AG04450 (cell line): ENCODE data around the gene CNOT3. TPM values are rescaled to one million over a fixed set of nuclear protein-coding genes. Genes with fewer than 3 reads are reported as not detected.

ENCODE experiments used
- CTCF ChIA-PET: fragments of 300-600, 350-600 bp; formaldehyde crosslinking; extraction: SDS; loops from one replicate; lab custom pipeline; 2022; ENCODE audit warnings: antibody characterized with exemption, inconsistent platforms; lab: Charles Lee
- POLR2A ChIA-PET: fragments of 350-600 bp; formaldehyde crosslinking; extraction: SDS; loops from one replicate; lab custom pipeline; 2021; ENCODE audit warnings: antibody characterized with exemption, inconsistent platforms; lab: Yijun Ruan, JAX
- DNase-seq: peaks from one replicate; pipeline ENCODE4 v3.0.0-alpha.2; 2011; ENCODE audit warnings: low read depth, low spot score
- H3K27ac ChIP-seq: one replicate; pipeline ENCODE4 v1.5.1; 2012; ENCODE audit warnings: low read depth, low read length, control low read depth
- H3K27me3 ChIP-seq: one replicate; pipeline ENCODE4 v1.6.0; 2012; ENCODE audit warnings: low read length; ENCODE audit not compliant: control insufficient read depth, insufficient read depth
- H3K4me3 ChIP-seq: 2 replicates; pipeline ENCODE4 v1.5.1; 2011; ENCODE audit warnings: mild to moderate bottlenecking, low read depth, low read length, control low read depth
- H3K9me3 ChIP-seq: 2 replicates; pipeline ENCODE4 v1.5.1; 2012; ENCODE audit warnings: low read length; ENCODE audit not compliant: control insufficient read depth, insufficient read depth
- CTCF ChIP-seq: IDR thresholded peaks from 2 replicates; pipeline ENCODE4 v1.5.1; 2011; ENCODE audit warnings: low read depth, low read length, control low read depth, inconsistent platforms
- polyA plus RNA-seq: library from polyadenylated mRNA; depleted of rRNA; stranded (reverse); fragments of >200 nt; gene quantifications from 2 replicates; pipeline ENCODE4 v1.2.3, GENCODE V29; 2011

Gene CNOT3
- polyA plus RNA-seq, 1 experiment, result 9.9 TPM

- TF ChIP-seq CTCF, result no peak
- Histone ChIP-seq H3K9me3 (no peaks in the 10 kb centered on the region), H3K4me3 (no peak overlapping the region), H3K27ac (no peak overlapping the region), H3K27me3 (no peaks in the 10 kb centered on the region)
- ChIA-PET POLR2A (no interaction called here), CTCF (no interaction called here)
- no peak for DNase-seq
Observed at GRCh38 chr19:54196536-54196935, 59.0 kb downstream of the CNOT3 start.

GRCh38 chr19:54197121-54197520, 59.6 kb downstream of the CNOT3 start:
- no peak overlapping the region for H3K27ac ChIP-seq
- no peaks in the 10 kb centered on the region for H3K9me3 ChIP-seq
- TF ChIP-seq CTCF, result no peak
- H3K4me3 ChIP-seq, result no peak overlapping the region
- H3K27me3 ChIP-seq, result no peaks in the 10 kb centered on the region
- POLR2A ChIA-PET, result interaction anchor here (1.7 kb wide), 1 partner anchor 13 kb away, joined by 7 read pairs; no protein-coding TSS in a partner anchor
- CTCF ChIA-PET, result no interaction called here
- DNase-seq, result no peak

DNA sequence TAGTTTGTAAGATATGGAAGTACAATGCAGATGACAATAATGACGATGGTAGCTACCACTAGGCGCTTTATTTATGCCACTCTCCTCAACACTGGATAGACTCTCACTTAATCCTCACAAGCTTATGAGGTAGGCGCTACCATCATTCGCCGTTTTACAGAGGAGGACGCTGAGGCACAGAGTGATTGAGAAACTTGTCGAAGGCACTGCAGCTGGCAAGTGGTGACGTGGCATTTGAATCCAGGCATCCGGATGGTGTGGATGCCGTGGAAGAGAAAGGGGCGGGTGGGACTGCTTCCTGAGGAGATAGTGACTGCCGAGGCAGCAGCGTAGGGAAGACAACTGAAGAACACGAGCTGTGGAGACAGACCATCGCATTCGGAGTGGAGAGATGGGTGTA, 61.8 kb downstream of the CNOT3 start:
- H3K9me3 ChIP-seq, result no peaks in the 10 kb centered on the region
- ChIA-PET CTCF (no interaction called here), POLR2A (interaction anchor here (1.0 to 4.1 kb wide), 2 partner anchors 8 to 42 kb away, joined by 3 to 50 read pairs; partner anchors contain the start of gene TSEN34)
- H3K27ac ChIP-seq, result no peak overlapping the region
- no peak for DNase-seq
- no peak overlapping the region for H3K4me3 ChIP-seq
- no peaks in the 10 kb centered on the region for H3K27me3 ChIP-seq
- TF ChIP-seq CTCF, result no peak

DNA sequence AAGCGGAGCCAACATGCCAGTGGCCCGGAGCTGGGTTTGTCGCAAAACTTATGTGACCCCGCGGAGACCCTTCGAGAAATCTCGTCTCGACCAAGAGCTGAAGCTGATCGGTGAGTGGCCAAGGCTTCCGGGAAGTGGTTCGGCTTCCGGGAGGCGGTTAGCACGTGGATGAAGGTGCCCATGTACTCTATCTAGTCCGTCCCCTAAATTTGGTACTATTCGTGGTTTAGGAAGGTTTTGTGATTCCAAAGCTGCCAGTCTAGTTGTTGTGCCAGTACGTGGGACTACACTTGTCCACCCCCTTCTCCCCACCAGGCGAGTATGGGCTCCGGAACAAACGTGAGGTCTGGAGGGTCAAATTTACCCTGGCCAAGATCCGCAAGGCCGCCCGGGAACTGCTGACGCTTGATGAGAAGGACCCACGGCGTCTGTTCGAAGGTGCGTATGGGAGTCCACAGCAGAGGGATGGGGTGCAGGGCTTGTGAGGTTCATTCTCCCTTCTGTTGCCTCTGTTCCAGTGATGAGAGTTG, 63.7 kb downstream of the CNOT3 start:
- ChIA-PET POLR2A (interaction anchor here (0.6 to 4.1 kb wide), 11 partner anchors 9 to 867 kb away, joined by 3 to 50 read pairs (median 8); partner anchors contain the start of genes CNOT3, LENG1, MBOAT7 and TSEN34), CTCF (interaction anchor here (1.1 kb wide), 1 partner anchor 10 kb away, joined by 4 read pairs; no protein-coding TSS in a partner anchor)
- peak overlapping the region; percentile 94 for H3K4me3 ChIP-seq
- DNase-seq, result no peak
- no peaks in the 10 kb centered on the region for H3K9me3 ChIP-seq
- peak overlapping the region; percentile 97 for H3K27ac ChIP-seq
- H3K27me3 ChIP-seq, result no peaks in the 10 kb centered on the region
- no peak for TF ChIP-seq CTCF

DNA sequence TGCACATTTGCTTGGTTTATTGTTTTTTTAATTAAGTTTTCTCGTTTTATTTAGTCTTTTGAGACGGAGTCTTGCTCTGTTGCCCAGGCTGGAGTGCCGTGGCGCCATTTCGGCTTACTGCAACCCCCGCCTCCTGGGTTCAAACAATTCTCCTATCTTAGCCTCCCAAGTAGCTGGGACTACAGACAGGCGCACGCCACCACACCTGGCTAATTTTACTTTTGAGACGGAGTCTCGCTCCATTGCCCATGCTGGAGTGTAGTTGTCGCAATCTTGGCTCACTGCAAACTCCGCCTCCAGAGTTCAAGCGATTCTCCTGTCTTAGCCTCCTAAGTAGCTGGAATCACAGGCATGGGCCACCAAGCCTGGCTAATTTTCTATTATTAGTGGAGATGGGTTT, 64.4 kb downstream of the CNOT3 start:
- POLR2A ChIA-PET, result interaction anchor here (2.4 to 4.1 kb wide), 2 partner anchors 10 to 13 kb away, joined by 35 to 50 read pairs; partner anchors contain the start of genes MBOAT7 and TSEN34
- CTCF ChIA-PET, result interaction anchor here (1.5 kb wide), 1 partner anchor 13 kb away, joined by 3 read pairs; the partner anchor contains the start of gene MBOAT7
- Histone ChIP-seq H3K27me3 (no peaks in the 10 kb centered on the region), H3K4me3 (peak overlapping the region; percentile 94), H3K27ac (no peak overlapping the region), H3K9me3 (no peaks in the 10 kb centered on the region)
- DNase-seq, result no peak
- no peak for TF ChIP-seq CTCF
